CD14-positive monocyte (primary cell): ENCODE results near the gene ZNF554. TPM values are rescaled to one million over a fixed set of nuclear protein-coding genes. Genes with fewer than 3 reads are reported as not detected.

Experiments
- DNase-seq, 3 donors: peaks; one replicate each; pipeline ENCODE4 v3.0.0-alpha.2; 2011 to 2022
- H2AFZ ChIP-seq: 2 replicates; pipeline ENCODE4 v1.6.0; 2012; ENCODE audit warnings: mild to moderate bottlenecking, low read depth, low read length, inconsistent platforms; ENCODE audit not compliant: insufficient read depth, poor library complexity, severe bottlenecking
- H3K27ac ChIP-seq, 2 donors: 1 replicate in 1 of 2; 2 replicates in 1 of 2; pipeline ENCODE4 v1.5.1; 2012 to 2013; ENCODE audit warnings: low read length in 2 of 2, control low read depth in 1 of 2, inconsistent platforms in 1 of 2, low read depth in 1 of 2, mild to moderate bottlenecking in 1 of 2
- H3K27me3 ChIP-seq, 2 donors: one replicate each; pipeline versions ENCODE4 v1.6.0 to v1.6.1; 2011 to 2013; ENCODE audit warnings: low read length in 2 of 2; ENCODE audit not compliant: control insufficient read depth in 2 of 2, insufficient read depth in 2 of 2
- H3K36me3 ChIP-seq, 2 donors: replicated peaks in 1 of 2; 1 replicate in 1 of 2; 2 replicates in 1 of 2; pipeline versions ENCODE4 v1.5.1 to v1.6.1; 2012 to 2013; ENCODE audit warnings: low read length in 2 of 2, control low read depth in 1 of 2, inconsistent platforms in 1 of 2, mild to moderate bottlenecking in 1 of 2; ENCODE audit not compliant: insufficient read depth in 2 of 2, control insufficient read depth in 1 of 2
- H3K4me1 ChIP-seq, 2 donors: 1 replicate in 1 of 2; 2 replicates in 1 of 2; pipeline versions ENCODE4 v1.5.1 to v1.6.1; 2012 to 2013; ENCODE audit warnings: low read length in 2 of 2, control low read depth in 1 of 2, inconsistent platforms in 1 of 2, mild to moderate bottlenecking in 1 of 2, moderate library complexity in 1 of 2; ENCODE audit not compliant: insufficient read depth in 2 of 2, control insufficient read depth in 1 of 2
- H3K4me2 ChIP-seq: replicated peaks from 2 replicates; pipeline ENCODE3; 2012; ENCODE audit warnings: low read length, moderate library complexity, mild to moderate bottlenecking; ENCODE audit not compliant: poor library complexity, severe bottlenecking; ENCODE audit errors: extremely low read depth
- H3K4me3 ChIP-seq, 3 experiments: fragments of 200-600 bp in 1 of 3; sonication (generic) in 1 of 3; replicated peaks in 1 of 3; 1 replicate in 2 of 3; 2 replicates in 1 of 3; pipeline ENCODE4 v1.5.1; 2011 to 2013; ENCODE audit warnings: low read length in 3 of 3, mild to moderate bottlenecking in 3 of 3, control low read depth in 2 of 3, low read depth in 2 of 3, inconsistent platforms in 1 of 3, moderate library complexity in 1 of 3
- H3K79me2 ChIP-seq: 2 replicates; pipeline ENCODE4 v1.6.0; 2012; ENCODE audit warnings: mild to moderate bottlenecking, control low read depth, inconsistent platforms, low read length, moderate library complexity; ENCODE audit not compliant: insufficient read depth
- H3K9ac ChIP-seq: 2 replicates; pipeline ENCODE4 v1.6.0; 2017; ENCODE audit warnings: low read length, mild to moderate bottlenecking; ENCODE audit not compliant: insufficient read depth, poor library complexity, severe bottlenecking
- H3K9me3 ChIP-seq, 2 donors: replicated peaks in 1 of 2; 1 replicate in 1 of 2; 2 replicates in 1 of 2; pipeline versions ENCODE4 v1.5.1 to v1.6.1; 2012 to 2013; ENCODE audit warnings: low read length in 2 of 2, control low read depth in 1 of 2; ENCODE audit not compliant: control insufficient read depth in 1 of 2, insufficient read depth in 1 of 2
- H4K20me1 ChIP-seq: 2 replicates; pipeline ENCODE4 v1.6.0; 2012; ENCODE audit warnings: mild to moderate bottlenecking, low read length, control low read depth, moderate library complexity; ENCODE audit not compliant: insufficient read depth
- H3K27ac Mint-ChIP-seq, 7 donors: one replicate each; pipeline ENCODE4 v1.8.0; 2020; ENCODE audit warnings: mild to moderate bottlenecking in 7 of 7, mixed read lengths in 7 of 7, moderate library complexity in 6 of 7, inconsistent platforms in 2 of 7
- H3K27me3 Mint-ChIP-seq, 3 donors: one replicate each; pipeline ENCODE4 v1.8.0; 2021 to 2022; ENCODE audit warnings: low read depth in 3 of 3, mild to moderate bottlenecking in 3 of 3, mixed read lengths in 3 of 3, moderate library complexity in 3 of 3, inconsistent platforms in 1 of 3
- H3K36me3 Mint-ChIP-seq, 2 donors: one replicate each; pipeline ENCODE4 v1.8.0; 2020; ENCODE audit warnings: mixed read lengths in 2 of 2, inconsistent platforms in 1 of 2, mild to moderate bottlenecking in 1 of 2
- H3K4me1 Mint-ChIP-seq: one replicate; pipeline ENCODE4 v1.8.0; 2020; ENCODE audit warnings: mild to moderate bottlenecking, mixed read lengths
- H3K4me3 Mint-ChIP-seq, 2 donors: one replicate each; pipeline ENCODE4 v1.8.0; 2020; ENCODE audit warnings: mild to moderate bottlenecking in 2 of 2, mixed read lengths in 2 of 2, moderate library complexity in 1 of 2
- H3K9me3 Mint-ChIP-seq, 7 donors: one replicate each; pipeline ENCODE4 v1.8.0; 2020 to 2022; ENCODE audit warnings: mixed read lengths in 7 of 7, mild to moderate bottlenecking in 6 of 7, moderate library complexity in 6 of 7, inconsistent platforms in 2 of 7
- CTCF ChIP-seq: fragments of 200-600 bp; IDR thresholded peaks from one replicate; pipeline ENCODE4 v1.8.0; 2022; ENCODE audit warnings: antibody characterized with exemption, mild to moderate bottlenecking
- WGBS: methylation state at CpG from one replicate; pipeline ENCODE4 v1.1.5; 2013; ENCODE audit warnings: missing lambda C conversion rate; ENCODE audit not compliant: insufficient coverage; 5-methylcytosine and 5-hydroxymethylcytosine counted together
- intact Hi-C, 2 donors: fragments of 100-400 bp; cut with micrococcal nuclease; formaldehyde crosslinking; loops; one replicate each; pipeline versions ENCODE4 v1.15.0 to v1.15.1; 2023
- polyA plus RNA-seq, 3 donors: library from polyadenylated mRNA; depleted of rRNA in 1 of 3; unstranded in 2 of 3; stranded (reverse) in 1 of 3; fragments of 300-500 nt in 2 of 3; fragments of >200 nt in 1 of 3; fragmentation: Illumina TruSeq in 2 of 3; gene quantifications; 1 replicate in 2 of 3; 2 replicates in 1 of 3; pipeline ENCODE4 v1.2.3, GENCODE V29; 2012 to 2021

Gene ZNF554
- polyA plus RNA-seq, 3 donors = 0.79 to 1.7 (median 0.91) TPM

GRCh38 chr19:2774953-2775555 lies 44.6 kb upstream of the ZNF554 start:
- H3K79me2 ChIP-seq = peaks cover 87% of the 10 kb centered on the region
- H3K27ac ChIP-seq = peak overlapping the region; percentile 90 to 98
- intact Hi-C loops = no loop called here
- peaks cover 28 to 32% of the 10 kb centered on the region in 2 donors for H3K4me1 ChIP-seq
- peaks cover 15 to 43% of the 10 kb centered on the region in 2 donors for H3K36me3 Mint-ChIP-seq
- H3K9ac ChIP-seq = peak overlapping the region; percentile 72
- WGBS = 69% methylated on average over 18 of the region's 24 CpGs
- H3K4me1 Mint-ChIP-seq = peaks cover 29% of the 10 kb centered on the region
- H3K4me3 ChIP-seq = peak overlapping the region in 2 of 3 experiments; percentile 44 to 64
- peaks cover 0 to 2% (median 2%) of the 10 kb centered on the region in 3 donors for H3K27me3 Mint-ChIP-seq
- H3K9me3 ChIP-seq = no peaks in the 10 kb centered on the region
- no peaks in the 10 kb centered on the region for H3K9me3 Mint-ChIP-seq
- peak overlapping the region; percentile 97 to 99 (median 99) for H3K27ac Mint-ChIP-seq
- peak in 1 of 3 donors; percentile 50 for DNase-seq
- H2AFZ ChIP-seq = no peak overlapping the region
- H4K20me1 ChIP-seq = peaks cover 44% of the 10 kb centered on the region
- peaks cover 3 to 23% of the 10 kb centered on the region in 2 donors for H3K36me3 ChIP-seq
- TF ChIP-seq CTCF = no peak
- peak overlapping the region; percentile 82 to 95 for H3K4me3 Mint-ChIP-seq
- H3K4me2 ChIP-seq = peak overlapping the region; percentile 62
- H3K27me3 ChIP-seq = no peaks in the 10 kb centered on the region

GRCh38 chr19:2775556-2776430 lies 43.9 kb upstream of the ZNF554 start:
- H3K4me1 ChIP-seq = peaks cover 21 to 26% of the 10 kb centered on the region in 2 donors
- Mint-ChIP-seq H3K9me3 (no peaks in the 10 kb centered on the region), H3K27ac (peak overlapping the region; percentile 97 to 99 (median 99)), H3K4me3 (peak overlapping the region; percentile 82 to 95), H3K4me1 (peaks cover 28% of the 10 kb centered on the region), H3K27me3 (peaks cover 0 to 2% (median 2%) of the 10 kb centered on the region in 3 donors), H3K36me3 (peaks cover 15 to 44% of the 10 kb centered on the region in 2 donors)
- H2AFZ ChIP-seq = no peak overlapping the region
- peak overlapping the region; percentile 90 to 98 for H3K27ac ChIP-seq
- peaks cover 36% of the 10 kb centered on the region for H4K20me1 ChIP-seq
- no peaks in the 10 kb centered on the region for H3K27me3 ChIP-seq
- peak overlapping the region; percentile 32 to 64 (median 44) for H3K4me3 ChIP-seq
- intact Hi-C loops = no loop called here
- WGBS = 44% methylated on average over 28 of the region's 29 CpGs
- H3K9me3 ChIP-seq = no peaks in the 10 kb centered on the region
- peaks cover 3 to 23% of the 10 kb centered on the region in 2 donors for H3K36me3 ChIP-seq
- peaks cover 91% of the 10 kb centered on the region for H3K79me2 ChIP-seq
- peak overlapping the region; percentile 72 for H3K9ac ChIP-seq
- peak; percentile 80 to 82 (median 82) for DNase-seq
- H3K4me2 ChIP-seq = peak overlapping the region; percentile 62
- TF ChIP-seq CTCF = no peak
